ENCODE measurements around the gene METTL23.
A peak's percentile ranks its signal among the peaks of the same experiment; 100 is the strongest.
"Not testable (repeated sequence)": the region's sequence is repeated elsewhere in the genome, so short reads cannot be mapped to it uniquely, and the experiment has no call there.

The METTL23 gene

DNA sequence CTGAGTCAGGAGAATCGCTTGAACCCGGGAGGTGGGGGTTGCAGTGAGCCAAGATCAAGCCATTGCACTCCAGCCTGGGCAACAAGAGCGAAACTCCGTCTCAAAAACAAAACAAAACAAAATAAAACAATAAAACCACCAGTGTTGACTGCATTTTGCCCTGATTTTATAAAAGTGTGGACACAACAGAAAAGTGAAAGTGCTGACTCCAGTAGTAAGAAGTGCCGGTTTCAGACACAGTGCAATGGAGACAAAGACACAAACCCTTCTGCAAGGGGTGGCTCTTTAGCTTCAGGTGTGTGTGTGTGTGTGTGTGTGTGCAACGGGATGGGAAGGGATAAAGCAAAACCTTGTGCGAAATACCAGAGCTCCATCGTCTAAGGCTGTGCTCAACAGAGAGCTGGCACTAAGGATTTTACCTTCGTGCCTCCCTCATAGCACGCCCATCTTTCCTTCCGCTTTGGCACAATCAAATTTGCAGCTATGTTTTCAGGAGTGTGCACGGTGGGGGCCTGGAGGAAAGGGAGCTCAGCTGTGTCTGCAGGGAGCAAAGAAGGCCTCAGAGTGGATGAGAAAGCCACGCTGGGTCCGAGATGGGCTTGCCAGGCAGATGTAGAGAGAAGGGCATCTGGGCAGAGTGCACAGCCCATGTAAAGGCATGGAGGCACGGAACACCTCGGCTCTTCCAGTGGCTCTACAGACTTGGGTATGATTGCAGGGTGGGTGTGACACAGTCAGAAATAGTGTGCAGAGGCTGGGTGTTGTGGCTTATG lies 31.4 kb upstream of the METTL23 start:
- no peak for DNase-seq (ENCODE audit: low spot score)

GRCh38 chr17:76696763-76697701 lies 29.6 kb upstream of the METTL23 start:
- no peak for DNase-seq (ENCODE audit: low spot score)

- DNase-seq (ENCODE audit: low spot score): no peak
These were observed 28.8 kb upstream of the METTL23 start for GRCh38 chr17:76697702-76698465.

DNA sequence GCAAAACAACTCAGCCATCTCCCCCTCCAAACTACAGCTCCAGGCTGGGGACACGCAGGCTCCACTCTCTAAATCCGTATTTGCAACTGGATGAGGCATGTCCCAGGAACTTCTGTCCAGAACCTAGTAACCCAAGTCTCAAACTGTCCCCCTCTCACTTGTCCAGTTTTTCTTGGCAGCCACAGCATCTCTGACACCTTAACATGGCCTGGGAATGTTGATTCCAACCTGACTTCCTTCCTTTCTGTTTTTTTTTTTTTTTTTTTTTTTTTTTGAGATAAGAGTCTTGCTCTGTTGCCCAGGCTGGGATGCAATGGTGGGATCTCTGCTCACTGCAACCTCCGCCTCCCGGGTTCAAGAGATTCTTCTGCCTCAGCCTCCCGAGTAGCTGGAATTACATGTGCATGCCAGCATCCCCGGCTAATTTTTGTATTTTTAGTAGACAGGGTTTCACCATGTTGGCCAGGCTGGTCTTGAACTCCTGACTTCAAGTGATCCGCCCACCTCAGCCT lies 28.1 kb upstream of the METTL23 start:
- DNase-seq (ENCODE audit: low spot score): not testable (repeated sequence)

GRCh38 chr17:76700270-76700616 lies 26.4 kb upstream of the METTL23 start:
- no peak for DNase-seq (ENCODE audit: low spot score)

DNA sequence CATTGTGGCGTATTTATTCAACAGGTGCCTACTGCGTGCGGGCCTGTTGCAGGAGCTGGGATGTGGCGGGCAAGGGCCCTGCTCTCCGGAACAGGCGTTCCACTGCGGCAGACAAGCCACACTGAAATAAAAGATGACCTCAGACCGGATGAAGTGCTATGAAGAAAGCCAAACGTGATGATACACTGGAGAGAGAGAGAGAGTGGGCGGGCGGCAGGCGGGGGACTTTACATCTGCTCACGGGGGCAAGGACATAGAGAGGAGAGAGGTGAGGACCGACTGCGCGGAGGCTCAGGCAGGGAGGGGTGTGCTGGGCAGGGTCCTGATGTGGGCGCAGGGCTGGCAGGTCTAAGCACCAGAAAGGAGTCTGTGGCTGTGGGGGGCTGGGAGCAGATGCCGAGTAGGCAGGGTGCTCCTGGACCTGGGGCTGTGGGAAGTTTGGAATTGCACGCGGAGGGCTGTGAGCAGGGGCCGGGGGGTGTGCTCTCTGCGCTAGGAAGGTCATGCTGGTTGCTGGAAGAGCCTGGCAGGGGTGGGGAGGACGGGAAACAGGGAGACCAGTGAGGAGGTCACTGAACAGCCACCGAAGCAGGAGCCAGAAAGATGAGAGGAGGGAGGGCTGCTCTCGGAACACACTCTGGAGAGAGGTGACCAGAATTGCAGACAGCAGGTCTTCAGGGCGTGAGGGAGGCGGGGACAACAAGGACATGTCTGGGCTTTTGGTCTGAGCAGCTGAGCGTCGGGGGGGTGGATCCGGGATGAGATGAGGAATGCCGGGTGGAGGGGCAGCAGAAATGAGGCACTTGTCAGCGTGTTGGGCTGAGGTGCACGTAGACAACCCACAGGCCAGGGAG lies 25.8 kb upstream of the METTL23 start:
- DNase-seq (ENCODE audit: low spot score): no peak

DNA sequence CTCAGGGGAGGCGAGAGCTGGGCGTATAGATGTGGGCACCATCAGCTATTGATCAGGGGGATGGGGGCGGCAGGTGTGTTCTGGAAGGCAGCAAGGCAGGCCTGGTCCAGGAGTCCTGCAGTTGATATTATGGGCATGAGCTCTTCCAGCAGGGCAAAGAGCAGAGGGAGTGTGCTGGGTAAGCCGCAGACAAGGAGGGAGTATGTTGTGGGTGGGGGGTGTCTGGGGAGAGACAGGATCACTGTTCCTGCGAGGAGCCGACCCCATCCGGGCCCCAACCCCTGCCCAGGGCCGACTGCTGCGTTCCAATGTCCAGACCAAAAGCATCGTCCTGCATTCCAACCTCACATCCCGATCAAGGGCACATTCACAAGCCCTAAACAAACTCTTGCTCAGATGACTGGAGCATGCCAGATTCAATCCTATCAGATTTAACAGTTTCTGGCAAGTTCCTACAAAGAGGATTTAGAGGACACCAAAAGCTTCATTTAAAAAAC lies 25.1 kb upstream of the METTL23 start:
- no peak for DNase-seq (ENCODE audit: low spot score)

DNA sequence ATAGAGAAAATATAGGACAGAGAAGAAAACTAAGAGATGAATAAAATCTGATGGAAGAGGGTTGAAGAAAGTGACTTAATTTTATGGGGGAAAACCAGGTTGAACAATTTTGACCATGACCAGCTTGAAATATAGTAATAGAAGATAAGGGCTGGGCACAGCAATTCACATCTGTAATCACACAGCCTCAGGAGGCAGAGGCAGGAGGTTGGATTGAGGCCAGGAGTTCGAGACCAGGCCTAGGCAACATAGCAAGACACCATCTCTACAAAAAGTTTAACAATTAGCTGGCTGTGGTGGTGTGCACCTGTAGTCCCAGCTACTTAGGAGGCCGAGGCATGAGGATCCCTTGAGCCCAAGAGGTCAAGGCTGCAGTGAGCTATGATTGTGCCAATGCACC lies 24.6 kb upstream of the METTL23 start:
- DNase-seq (ENCODE audit: low spot score): no peak

DNA sequence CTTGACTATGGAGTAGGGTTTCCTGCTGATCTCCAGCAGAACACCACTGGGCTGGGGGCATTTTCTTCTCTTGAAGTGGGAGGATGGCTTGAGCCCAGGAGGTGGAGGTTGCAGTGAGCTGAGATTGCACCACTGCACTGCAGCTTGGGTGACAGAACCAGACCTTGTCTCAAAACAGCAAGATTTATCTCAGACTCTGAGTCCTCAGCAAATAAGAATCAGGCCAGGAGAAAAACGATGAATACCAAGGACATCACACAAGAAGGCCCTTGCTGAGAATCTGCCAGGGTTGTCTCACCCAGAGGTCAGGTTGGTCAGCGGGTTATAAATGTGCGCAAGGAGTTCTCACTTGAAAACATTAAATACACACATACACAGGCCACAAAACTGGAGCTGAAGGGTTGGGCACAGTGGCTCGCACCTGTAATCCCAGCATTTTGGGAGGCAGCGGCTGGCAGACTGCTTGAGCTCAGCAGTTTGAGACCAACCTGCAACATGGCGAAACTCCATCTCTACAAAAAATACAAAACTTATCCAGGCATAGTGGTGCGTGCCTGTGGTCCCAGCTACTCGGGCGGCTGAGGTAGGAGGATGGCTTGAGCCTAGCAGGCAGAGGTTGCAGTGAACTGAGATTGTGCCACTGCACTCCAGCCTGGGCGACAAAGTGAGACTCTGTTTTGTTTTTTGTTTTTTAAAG lies 23.6 kb upstream of the METTL23 start:
- DNase-seq (ENCODE audit: low spot score): no peak

DNA sequence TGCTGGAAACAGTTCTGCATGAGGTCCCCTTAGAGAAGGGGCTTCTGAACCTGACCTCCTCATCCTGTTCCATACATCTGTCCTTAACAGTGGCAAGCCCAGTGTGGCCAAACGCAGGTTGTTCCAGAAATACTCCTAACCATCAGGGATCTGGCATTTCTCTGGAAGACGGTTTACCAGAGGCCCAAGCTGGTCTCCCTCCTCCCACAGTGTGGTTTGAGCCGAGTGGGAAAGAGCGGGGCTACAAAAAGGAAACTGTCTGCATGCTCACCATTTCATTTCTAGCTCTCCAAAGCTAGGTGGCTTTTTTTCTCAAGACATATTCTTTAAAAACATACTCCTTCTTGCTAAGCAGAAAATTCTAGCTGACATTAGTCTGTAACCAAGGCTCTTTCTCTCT lies 21.8 kb upstream of the METTL23 start:
- DNase-seq (ENCODE audit: low spot score): no peak

DNA sequence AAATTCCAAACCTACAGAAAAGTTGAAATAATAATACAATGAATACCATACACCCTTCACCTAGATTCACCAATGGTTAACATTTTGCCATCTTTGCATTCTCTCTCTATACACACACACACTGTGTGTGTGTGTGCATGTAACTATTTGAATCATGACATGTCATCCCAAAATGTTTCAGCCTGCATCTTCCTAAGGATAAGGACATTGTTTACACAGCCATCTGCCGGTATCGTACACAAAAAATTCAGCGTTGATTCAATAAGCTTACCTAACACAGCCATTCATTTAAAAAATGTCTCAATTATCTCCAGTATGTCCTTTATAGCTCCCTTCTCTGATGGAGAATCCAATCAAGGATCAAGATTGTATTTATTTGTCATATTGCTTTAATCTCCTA lies 19.8 kb upstream of the METTL23 start:
- DNase-seq (ENCODE audit: low spot score): no peak

GRCh38 chr17:76707985-76708807 lies 18.4 kb upstream of the METTL23 start:
- DNase-seq (ENCODE audit: low spot score): no peak

DNA sequence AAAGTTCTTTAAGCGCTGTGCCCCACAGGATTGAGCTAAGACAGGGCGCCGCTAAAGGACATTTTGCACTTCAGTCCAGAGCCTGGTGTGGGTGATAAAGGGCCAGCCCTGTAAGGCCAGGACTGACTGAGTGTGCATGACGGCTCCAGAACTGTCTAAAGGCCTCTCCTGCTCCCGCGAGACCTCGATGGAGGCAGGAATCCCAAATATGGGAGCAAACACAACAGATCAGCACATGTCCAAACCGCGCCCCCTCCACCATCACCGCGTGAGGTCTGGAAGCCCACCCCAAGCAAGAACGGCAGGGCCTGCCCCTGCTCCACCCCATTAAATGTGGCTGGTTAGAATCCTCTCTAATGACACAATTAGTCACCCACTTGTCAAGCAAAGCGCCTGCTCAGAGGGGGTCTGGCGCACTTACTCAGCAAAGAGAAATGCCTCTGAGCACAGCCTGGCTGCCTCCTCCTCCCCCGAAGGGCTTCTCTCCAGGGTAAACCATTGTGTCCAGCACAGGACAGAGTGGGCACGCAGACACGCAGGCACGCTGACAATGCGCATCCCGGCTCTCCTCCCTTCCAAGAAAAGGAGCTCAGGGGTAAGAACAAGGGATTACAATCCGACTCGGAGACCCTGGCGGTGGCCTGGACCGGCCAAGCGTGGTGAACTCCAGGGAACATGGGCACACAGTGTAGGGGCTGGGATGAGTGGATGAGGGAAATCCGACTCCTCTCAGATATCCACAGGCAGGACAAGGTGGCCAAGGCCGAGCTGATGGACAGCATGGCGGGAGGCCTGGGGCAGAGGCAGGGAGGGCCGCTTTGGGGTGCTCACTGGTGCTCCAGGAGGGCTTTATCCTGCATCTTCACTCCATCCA lies 17.3 kb upstream of the METTL23 start:
- peak; percentile 74 for DNase-seq (ENCODE audit: low spot score)

- not testable (repeated sequence) for DNase-seq (ENCODE audit: low spot score)
These were observed 16.4 kb upstream of the METTL23 start for GRCh38 chr17:76709951-76710862.

DNA sequence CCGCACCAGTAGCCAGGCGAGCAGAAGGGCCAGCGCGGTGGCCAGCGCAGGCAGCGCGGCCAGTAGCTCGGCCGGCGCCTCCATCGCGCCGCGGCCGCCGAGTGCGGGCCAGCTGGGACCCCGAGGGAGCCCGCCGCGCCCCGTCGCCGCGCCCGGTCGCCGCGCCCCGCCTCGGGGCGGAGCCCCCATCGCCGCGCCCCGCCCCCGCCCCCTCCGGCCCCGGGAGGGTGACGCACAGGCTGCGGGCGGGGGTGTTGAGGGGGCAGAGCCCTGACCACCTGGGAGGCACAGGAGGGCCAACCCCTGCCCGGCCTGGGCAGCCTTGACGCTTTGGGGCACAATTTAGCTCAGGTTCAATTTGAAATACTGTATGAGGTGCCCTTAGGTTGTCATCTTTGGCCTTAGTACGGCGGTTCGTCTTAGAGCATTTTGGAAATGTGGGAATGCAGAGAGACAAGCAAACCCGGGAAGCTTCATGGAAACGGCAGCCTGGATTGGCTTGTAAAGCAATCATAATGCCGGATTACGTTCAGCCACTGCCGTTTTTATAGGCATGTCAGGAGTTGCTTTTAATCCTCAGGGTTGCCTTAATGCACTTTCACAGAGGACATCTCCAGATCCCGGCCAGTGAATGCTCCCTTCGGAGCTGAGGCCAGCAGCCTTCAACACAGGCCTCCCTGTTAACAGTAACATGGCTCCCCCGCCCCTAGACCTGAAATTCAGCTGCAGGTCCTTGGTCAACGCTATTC lies 15.6 kb upstream of the METTL23 start, which contains the start of gene MXRA7:
TSS of gene MXRA7 (minus strand) at position 103 of the 749 bp plus-strand sequence. CDS start at position 84, 19 bp downstream.
- DNase-seq (ENCODE audit: low spot score): peak; percentile 88

- not testable (repeated sequence) for DNase-seq (ENCODE audit: low spot score)
These were observed 14.3 kb upstream of the METTL23 start for GRCh38 chr17:76712321-76712720.

DNA sequence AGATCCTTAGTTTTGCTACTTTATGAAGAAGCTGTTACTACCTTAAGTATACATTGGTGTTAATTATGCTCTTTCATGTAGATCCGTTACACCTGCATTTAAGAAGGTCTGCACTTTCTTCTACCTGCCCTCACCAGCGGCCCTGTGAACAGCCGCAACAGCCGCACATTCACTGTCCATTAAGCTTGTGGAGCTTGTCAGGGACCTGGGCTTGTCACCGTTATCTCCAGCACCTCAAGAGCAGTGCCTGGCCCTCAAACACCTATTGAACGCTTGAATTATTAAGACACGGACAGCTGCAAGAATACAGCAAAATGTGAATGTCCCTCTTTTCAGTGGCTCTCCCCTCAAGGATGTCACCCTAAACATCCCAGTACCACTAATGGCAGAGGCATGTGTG lies 12.9 kb upstream of the METTL23 start:
- no peak for DNase-seq (ENCODE audit: low spot score)
